ES-I3 (cell line): ENCODE measurements around the gene SAP30.

Experiments used
- H3K36me3 ChIP-seq: 2 replicates; pipeline ENCODE4 v1.6.1; 2013; ENCODE audit warnings: mild to moderate bottlenecking, low read length, control low read depth, moderate library complexity; ENCODE audit not compliant: insufficient read depth
- H3K4me1 ChIP-seq: 2 replicates; pipeline ENCODE4 v1.6.1; 2013; ENCODE audit warnings: mild to moderate bottlenecking, control low read depth, low read length; ENCODE audit not compliant: insufficient read depth
- H3K9ac ChIP-seq: 2 replicates; pipeline ENCODE4 v1.6.1; 2013; ENCODE audit warnings: low read depth, mild to moderate bottlenecking, low read length, moderate library complexity
- H3K9me3 ChIP-seq: 2 replicates; pipeline ENCODE4 v1.6.1; 2013; ENCODE audit warnings: mild to moderate bottlenecking, low read length, moderate library complexity; ENCODE audit not compliant: control insufficient read depth, insufficient read depth

Gene SAP30

DNA sequence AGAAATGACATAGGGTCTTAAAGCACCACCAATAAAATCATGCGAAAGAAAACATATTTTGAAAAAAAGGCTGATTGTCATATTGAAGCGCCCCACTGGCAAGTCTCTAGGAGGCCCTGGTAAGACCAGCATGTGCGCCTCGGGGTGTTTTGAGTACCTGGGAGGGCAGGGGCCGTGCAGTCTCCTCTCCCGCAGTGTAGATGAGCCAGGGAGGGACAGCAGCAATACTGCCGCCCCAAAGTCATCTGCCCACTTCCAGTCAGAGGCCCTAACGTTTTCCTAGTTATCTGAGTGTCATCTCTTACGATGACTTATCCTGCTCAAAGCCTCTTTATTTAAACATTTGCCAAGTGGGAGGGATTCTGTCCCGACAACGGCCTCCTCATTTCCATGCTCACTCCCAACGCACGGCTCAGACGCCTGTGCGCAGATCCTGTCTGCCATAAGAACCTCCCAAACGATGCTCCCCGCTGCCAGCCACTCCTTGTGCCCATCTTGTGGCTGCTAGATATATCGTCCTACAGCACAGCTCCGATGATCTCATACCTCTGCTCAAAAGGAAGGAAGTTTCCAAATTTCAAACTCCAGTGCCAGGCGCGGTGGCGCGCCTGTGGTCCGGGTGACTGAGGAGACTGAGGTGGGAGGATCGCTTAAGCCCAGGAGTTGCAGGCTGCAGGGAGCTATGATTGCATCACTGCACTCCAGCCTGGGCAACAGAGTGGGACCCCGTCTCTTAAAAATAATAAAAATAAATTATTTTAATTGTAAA is 45.3 kb downstream of the SAP30 start:
- Histone ChIP-seq H3K9ac (no peak overlapping the region), H3K4me1 (no peaks in the 10 kb centered on the region), H3K9me3 (no peaks in the 10 kb centered on the region), H3K36me3 (no peaks in the 10 kb centered on the region)

DNA sequence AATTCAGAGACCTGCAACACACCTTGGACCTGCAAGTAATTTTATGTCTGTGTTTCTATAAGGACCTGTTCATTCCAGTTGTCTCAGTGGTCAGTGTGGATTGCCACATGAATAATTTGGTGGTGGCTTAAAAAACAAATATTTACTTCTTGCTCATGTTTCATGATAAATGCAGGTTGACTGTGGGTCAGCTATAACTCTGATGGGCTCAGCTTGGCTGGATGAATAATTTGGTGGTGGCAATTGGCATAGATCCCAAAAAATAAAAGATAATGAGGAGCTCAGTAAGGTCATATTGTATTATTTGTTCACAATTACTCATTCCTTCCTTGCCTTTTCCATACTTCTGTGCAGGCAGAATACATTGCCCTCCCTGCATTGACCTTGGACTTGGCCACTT is 47.1 kb downstream of the SAP30 start:
- H3K4me1 ChIP-seq = no peaks in the 10 kb centered on the region

DNA sequence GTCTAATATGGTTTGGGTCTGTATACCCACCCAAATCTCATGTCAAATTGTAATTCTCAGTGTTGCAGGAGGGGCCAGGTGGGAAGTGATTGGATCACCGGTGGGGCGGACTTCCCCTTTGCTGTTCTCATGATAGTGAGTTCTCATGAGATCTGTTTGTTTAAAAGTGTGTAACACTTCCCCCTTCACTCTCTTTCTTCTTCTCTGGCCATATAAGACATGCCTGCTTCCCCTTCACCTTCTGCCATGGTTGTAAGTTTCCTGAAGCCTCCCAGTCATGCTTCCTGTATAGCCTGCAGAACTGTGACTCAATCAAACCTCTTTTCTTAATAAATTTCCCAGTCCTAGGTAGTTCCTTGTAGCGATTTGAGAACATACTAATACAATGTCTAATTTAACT is 47.9 kb downstream of the SAP30 start:
- Histone ChIP-seq H3K36me3 (no peaks in the 10 kb centered on the region), H3K9ac (no peak overlapping the region), H3K4me1 (no peaks in the 10 kb centered on the region), H3K9me3 (no peaks in the 10 kb centered on the region)

More for the DNA sequence above, 47.1 kb downstream of the SAP30 start:
- H3K9me3 ChIP-seq = no peaks in the 10 kb centered on the region
- H3K36me3 ChIP-seq = no peaks in the 10 kb centered on the region
- H3K9ac ChIP-seq = no peak overlapping the region

DNA sequence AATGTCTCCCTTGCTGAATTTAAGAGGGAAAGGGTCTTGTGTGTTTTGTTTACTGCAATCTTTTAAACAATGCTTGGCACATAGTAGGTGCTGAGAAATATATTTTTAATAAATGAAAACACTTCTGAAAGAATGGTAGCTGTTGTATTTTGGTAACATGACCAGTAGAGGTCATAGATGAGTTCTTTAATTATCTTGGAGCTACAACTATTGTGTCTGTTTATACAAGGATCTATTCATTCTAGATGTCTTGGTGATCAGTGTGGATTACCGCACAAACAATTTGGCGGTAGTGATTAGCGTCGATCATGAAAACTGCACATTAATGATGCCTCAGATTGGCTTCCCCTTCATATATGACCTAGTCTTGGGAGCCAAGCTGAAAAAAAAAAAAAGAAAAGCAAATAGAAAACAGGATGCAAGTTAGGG is 49.6 kb downstream of the SAP30 start:
- Histone ChIP-seq H3K9ac (no peak overlapping the region), H3K4me1 (no peaks in the 10 kb centered on the region), H3K36me3 (no peaks in the 10 kb centered on the region), H3K9me3 (no peaks in the 10 kb centered on the region)

DNA sequence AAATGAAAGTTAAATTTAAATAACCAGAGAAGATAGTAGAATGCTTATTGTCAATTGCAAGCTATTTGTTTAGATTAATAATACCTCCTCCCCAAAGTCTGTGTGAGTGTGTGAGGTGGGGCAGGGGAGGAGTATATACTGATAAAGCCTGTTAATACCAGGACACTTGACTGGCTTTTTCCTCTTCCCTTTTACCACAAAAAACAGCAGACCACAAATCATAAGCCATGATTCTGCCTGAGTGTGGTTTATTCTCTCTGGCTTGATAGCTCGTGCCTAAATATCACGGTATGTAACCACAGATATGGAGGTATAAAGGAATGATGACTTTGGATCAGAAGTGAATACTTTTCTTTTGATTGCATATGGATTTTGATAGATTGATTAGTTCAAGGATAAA is 50.0 kb downstream of the SAP30 start:
- Histone ChIP-seq H3K9me3 (no peaks in the 10 kb centered on the region), H3K9ac (no peak overlapping the region), H3K36me3 (no peaks in the 10 kb centered on the region), H3K4me1 (no peaks in the 10 kb centered on the region)

DNA sequence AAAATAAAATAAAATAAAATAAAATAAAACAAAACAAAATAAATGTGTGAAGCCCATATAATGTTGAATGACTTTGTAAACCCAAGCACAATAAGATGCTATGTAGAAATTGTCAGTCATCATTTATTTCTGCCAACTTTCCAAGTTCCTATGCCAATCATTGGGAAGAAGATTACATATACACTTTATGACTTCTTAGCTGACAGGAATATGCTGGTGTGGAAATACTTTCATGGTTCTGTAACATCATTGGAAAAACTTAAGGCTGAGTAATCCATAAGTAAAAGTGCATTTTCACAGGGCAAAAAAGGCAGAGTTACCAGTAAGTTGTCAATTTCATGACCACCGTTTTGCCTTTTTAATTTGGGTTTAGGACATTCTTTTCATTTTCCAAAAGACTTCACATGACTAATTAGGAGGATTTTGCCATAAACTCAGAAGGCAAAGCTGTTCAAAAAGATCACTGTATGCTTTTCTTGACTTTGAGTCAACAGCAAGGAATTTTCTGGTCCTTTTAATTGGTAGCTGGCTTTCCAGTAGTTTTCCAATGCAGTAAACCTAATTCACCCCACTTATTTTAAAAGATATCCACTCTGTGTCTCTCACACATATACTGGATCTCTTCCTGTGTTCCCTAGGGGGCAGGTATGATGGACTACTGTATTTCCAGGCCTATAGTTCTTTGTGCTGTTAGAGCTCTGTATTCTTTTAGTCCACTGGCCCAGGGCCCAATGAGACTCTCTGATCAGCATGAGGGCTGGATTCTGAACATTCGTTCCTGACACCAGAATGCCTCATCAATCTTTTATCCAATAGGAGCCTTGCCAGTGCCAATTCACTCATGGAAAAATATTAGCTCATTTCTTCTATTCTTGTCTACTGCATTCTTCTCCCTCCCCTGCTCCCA is 54.4 kb downstream of the SAP30 start:
- Histone ChIP-seq H3K9ac (no peak overlapping the region), H3K4me1 (no peaks in the 10 kb centered on the region), H3K9me3 (no peaks in the 10 kb centered on the region), H3K36me3 (no peaks in the 10 kb centered on the region)

DNA sequence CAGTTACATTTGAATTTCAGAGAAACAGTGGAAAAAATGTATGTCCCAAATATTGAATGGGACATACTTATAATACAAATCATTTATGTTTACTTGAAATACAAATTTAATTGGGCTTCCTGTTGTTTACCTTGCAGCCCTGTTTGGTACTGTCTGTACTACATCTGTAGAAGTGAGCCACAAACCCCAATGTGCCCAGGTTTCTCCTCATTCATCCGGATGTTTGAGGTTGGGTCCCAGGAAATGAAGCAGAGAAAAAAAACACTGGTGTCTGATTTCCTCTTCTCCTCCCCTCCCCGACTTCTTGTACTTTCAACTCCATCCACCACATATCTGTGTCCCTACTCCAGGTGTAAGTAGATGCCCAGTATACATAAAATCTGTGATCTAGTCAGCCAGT is 55.3 kb downstream of the SAP30 start:
- H3K4me1 ChIP-seq = no peaks in the 10 kb centered on the region
- no peaks in the 10 kb centered on the region for H3K36me3 ChIP-seq
- no peaks in the 10 kb centered on the region for H3K9me3 ChIP-seq
- H3K9ac ChIP-seq = no peak overlapping the region
